ENCODE measurements around the gene ACSL1.

- TF ChIP-seq TARDBP (IDR thresholded peaks at IDR 0.05) (no peak), FOXM1 (IDR thresholded peaks at IDR 0.05; ENCODE audit: borderline replicate concordance) (no peak), NFRKB (IDR thresholded peaks at IDR 0.05) (no peak), BHLHE40 (IDR thresholded peaks at IDR 0.05; ENCODE audit: borderline replicate concordance) (no peak), FOXK2 (IDR thresholded peaks at IDR 0.05) (no peak), FOXA1 (IDR thresholded peaks at IDR 0.05) (no peak), ARNT (IDR thresholded peaks at IDR 0.05) (no peak), SP1 (IDR thresholded peaks at IDR 0.05) (no peak), HDGF (IDR thresholded peaks at IDR 0.05; ENCODE audit: borderline replicate concordance) (no peak), ELF4 (IDR thresholded peaks at IDR 0.05) (no peak), ZNF384 (IDR thresholded peaks at IDR 0.05) (no peak)
Observed at GRCh38 chr4:184844742-184845141, 19.0 kb upstream of the ACSL1 start.

All from HEK293T (cell line).